ENCODE measurements around the gene RAB33B.

DNA sequence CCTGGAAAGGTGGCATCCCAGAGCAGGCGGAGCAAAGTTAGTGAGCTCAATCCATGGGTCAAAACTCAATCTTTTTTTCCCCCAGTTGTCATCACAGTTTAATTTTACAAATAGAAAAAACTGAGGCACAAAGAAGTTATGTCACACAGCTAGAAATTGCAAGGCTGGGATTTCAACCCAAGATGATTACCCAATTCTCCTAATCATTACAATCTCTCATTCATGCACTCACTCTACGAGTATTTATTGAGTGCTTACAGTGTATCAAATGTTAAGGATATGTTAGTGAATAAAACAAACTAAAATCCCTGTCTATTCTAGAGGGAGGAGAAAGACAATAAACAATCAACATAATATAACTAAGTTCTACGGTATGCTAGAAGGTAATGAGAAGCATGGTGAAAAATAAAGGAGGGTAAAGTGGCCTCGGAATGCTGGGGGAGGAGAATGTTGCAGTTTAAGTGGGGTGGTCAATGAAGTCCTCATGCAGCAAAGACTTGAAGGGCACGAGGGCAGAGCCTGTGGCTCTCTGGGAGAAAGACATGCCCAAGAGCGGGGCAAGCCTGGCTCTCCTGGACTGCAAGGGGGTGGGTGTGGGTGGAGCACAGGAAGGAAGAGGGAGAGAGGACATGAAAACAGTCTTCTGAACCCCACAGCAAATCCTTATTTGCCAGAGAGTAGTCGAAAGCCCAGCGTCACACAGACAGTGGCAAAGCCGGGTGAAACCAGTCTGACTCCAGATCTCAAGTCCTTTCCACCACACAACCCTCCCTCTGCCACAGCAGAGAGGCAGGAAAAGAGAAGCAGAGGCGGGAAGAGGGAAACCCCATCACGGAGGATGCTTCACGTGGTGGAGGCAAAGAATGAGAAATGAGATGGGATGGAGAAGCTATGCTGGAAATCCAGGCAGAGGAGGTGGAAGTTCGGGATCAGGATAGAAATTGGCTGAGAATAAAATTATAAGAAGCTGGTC, 48.3 kb downstream of the RAB33B start:
- TF ChIP-seq POLR2A (IDR thresholded peaks at IDR 0.05; ENCODE audit: low read length): no peak
- TF ChIP-seq GATA1 (IDR thresholded peaks at IDR 0.05; ENCODE audit: low read depth, low read length): no peak
